ENCODE data around the gene LRP3. TPM values are rescaled to one million over a fixed set of nuclear protein-coding genes. Genes with fewer than 3 reads are reported as not detected.
"Not testable (repeated sequence)": the region's sequence is repeated elsewhere in the genome, so short reads cannot be mapped to it uniquely, and the experiment has no call there.

Gene LRP3
- total RNA-seq (under 1 TPM in 1 of 2 experiments, not detected in 1; 0.32 TPM), polyA plus RNA-seq (not detected)

- ChIA-PET CTCF (ENCODE audit: partially characterized antibody) (no interaction called here), POLR2A (ENCODE audit: partially characterized antibody) (no interaction called here)
- no peak within 1 kb of the TSS for H3K27ac ChIP-seq (ENCODE audit: low read depth, low read length)
- peaks cover 11% of the 10 kb centered on the region for H3K27me3 ChIP-seq (ENCODE audit: insufficient read depth, low read length)
- no peaks in the 10 kb centered on the region for H3K9me3 Mint-ChIP-seq
- DNase-seq = no peak
- no peaks in the 10 kb centered on the region for H3K9me3 ChIP-seq (ENCODE audit: control insufficient read depth in 1 of 2, low read length in 2 of 2)
- no peaks in the 10 kb centered on the region for H3K4me1 ChIP-seq (ENCODE audit: insufficient read depth, low read length)
- H3K4me1 Mint-ChIP-seq = peaks cover 0 to 6% (median 0%) of the 10 kb centered on the region in 4 donors
- H3K36me3 ChIP-seq (ENCODE audit: insufficient read depth, low read length) = no peaks in the 10 kb centered on the region
- peaks cover 21 to 33% of the 10 kb centered on the region in 2 donors for H3K27me3 Mint-ChIP-seq
- H3K36me3 Mint-ChIP-seq = no peaks in the 10 kb centered on the region
- intact Hi-C loops (cut with micrococcal nuclease) = no loop called here
- H3K4me3 Mint-ChIP-seq = peak within 1 kb of the TSS in 6 of 8 donors; percentile 29 to 62 (median 56)
- H3K4me3 ChIP-seq (ENCODE audit: low read length in 2 of 2) = no peak within 1 kb of the TSS
- no peak within 1 kb of the TSS for H3K27ac Mint-ChIP-seq
Measured at GRCh38 chr19:33193865-33194362, at the start of gene LRP3. TSS of gene LRP3 (plus strand) at chr19:33194330. CDS start at chr19:33194786, 456 bp downstream.

- H3K27me3 Mint-ChIP-seq = peaks cover 4 to 7% of the 10 kb centered on the region in 2 donors
- intact Hi-C loops (cut with micrococcal nuclease) = no loop called here
- H3K4me3 Mint-ChIP-seq = no peak overlapping the region
- Histone ChIP-seq H3K4me1 (ENCODE audit: insufficient read depth, low read length) (peaks cover 6% of the 10 kb centered on the region), H3K27me3 (ENCODE audit: insufficient read depth, low read length) (no peaks in the 10 kb centered on the region), H3K27ac (ENCODE audit: low read depth, low read length) (no peak overlapping the region), H3K9me3 (ENCODE audit: control insufficient read depth in 1 of 2, low read length in 2 of 2) (no peaks in the 10 kb centered on the region), H3K4me3 (ENCODE audit: low read length in 2 of 2) (no peak overlapping the region), H3K36me3 (ENCODE audit: insufficient read depth, low read length) (no peaks in the 10 kb centered on the region)
- CTCF ChIA-PET (ENCODE audit: partially characterized antibody) = interaction anchor here (0.6 to 4.9 kb wide), 4 partner anchors 10 to 308 kb away, joined by 3 to 26 read pairs (median 8); no protein-coding TSS in a partner anchor
- H3K4me1 Mint-ChIP-seq = peaks cover 3 to 6% (median 5%) of the 10 kb centered on the region in 4 donors
- no peaks in the 10 kb centered on the region for H3K9me3 Mint-ChIP-seq
- no peaks in the 10 kb centered on the region for H3K36me3 Mint-ChIP-seq
- H3K27ac Mint-ChIP-seq = no peak overlapping the region
- POLR2A ChIA-PET (ENCODE audit: partially characterized antibody) = interaction anchor here (0.8 kb wide), 1 partner anchor 31 kb away, joined by 3 read pairs; no protein-coding TSS in a partner anchor
- no peak for DNase-seq
Measured at GRCh38 chr19:33146209-33146608, 47.9 kb upstream of the LRP3 start.

GRCh38 chr19:33147538-33147937, 46.6 kb upstream of the LRP3 start:
- Histone ChIP-seq H3K27me3 (ENCODE audit: insufficient read depth, low read length) (no peaks in the 10 kb centered on the region), H3K27ac (ENCODE audit: low read depth, low read length) (no peak overlapping the region), H3K9me3 (ENCODE audit: control insufficient read depth in 1 of 2, low read length in 2 of 2) (no peaks in the 10 kb centered on the region), H3K4me1 (ENCODE audit: insufficient read depth, low read length) (peaks cover 6% of the 10 kb centered on the region), H3K36me3 (ENCODE audit: insufficient read depth, low read length) (no peaks in the 10 kb centered on the region), H3K4me3 (ENCODE audit: low read length in 2 of 2) (no peak overlapping the region)
- Mint-ChIP-seq H3K36me3 (no peaks in the 10 kb centered on the region), H3K27me3 (peaks cover 1 to 3% of the 10 kb centered on the region in 2 donors), H3K4me3 (no peak overlapping the region), H3K27ac (no peak overlapping the region), H3K4me1 (peaks cover 3 to 6% (median 5%) of the 10 kb centered on the region in 4 donors), H3K9me3 (no peaks in the 10 kb centered on the region)
- intact Hi-C loops (cut with micrococcal nuclease) = no loop called here
- CTCF ChIA-PET (ENCODE audit: partially characterized antibody) = interaction anchor here (0.9 to 4.9 kb wide), 3 partner anchors 13 to 37 kb away, joined by 3 to 26 read pairs (median 5); no protein-coding TSS in a partner anchor
- no peak for DNase-seq
- POLR2A ChIA-PET (ENCODE audit: partially characterized antibody) = no interaction called here

- Mint-ChIP-seq H3K4me3 (no peak overlapping the region), H3K4me1 (no peaks in the 10 kb centered on the region), H3K9me3 (peaks cover 0 to 2% (median 0%) of the 10 kb centered on the region in 8 donors), H3K27me3 (peaks cover 0 to 1% of the 10 kb centered on the region in 2 donors), H3K27ac (no peak overlapping the region), H3K36me3 (no peaks in the 10 kb centered on the region)
- intact Hi-C loops (cut with micrococcal nuclease) = no loop called here
- Histone ChIP-seq H3K27ac (ENCODE audit: low read depth, low read length) (no peak overlapping the region), H3K9me3 (ENCODE audit: control insufficient read depth in 1 of 2, low read length in 2 of 2) (no peaks in the 10 kb centered on the region), H3K4me1 (ENCODE audit: insufficient read depth, low read length) (no peaks in the 10 kb centered on the region), H3K36me3 (ENCODE audit: insufficient read depth, low read length) (no peaks in the 10 kb centered on the region), H3K4me3 (ENCODE audit: low read length in 2 of 2) (no peak overlapping the region), H3K27me3 (ENCODE audit: insufficient read depth, low read length) (no peaks in the 10 kb centered on the region)
- CTCF ChIA-PET (ENCODE audit: partially characterized antibody) = interaction anchor here (0.8 to 2.9 kb wide), 5 partner anchors 9 to 35 kb away, joined by 3 to 11 read pairs (median 3); no protein-coding TSS in a partner anchor
- POLR2A ChIA-PET (ENCODE audit: partially characterized antibody) = interaction anchor here (0.6 kb wide), 1 partner anchor 387 kb away, joined by 3 read pairs; no protein-coding TSS in a partner anchor
- DNase-seq = no peak
Measured at GRCh38 chr19:33150852-33151518, 43.1 kb upstream of the LRP3 start.

- Histone ChIP-seq H3K9me3 (ENCODE audit: control insufficient read depth in 1 of 2, low read length in 2 of 2) (no peaks in the 10 kb centered on the region), H3K4me3 (ENCODE audit: low read length in 2 of 2) (no peak overlapping the region), H3K27ac (ENCODE audit: low read depth, low read length) (no peak overlapping the region), H3K27me3 (ENCODE audit: insufficient read depth, low read length) (no peaks in the 10 kb centered on the region), H3K36me3 (ENCODE audit: insufficient read depth, low read length) (no peaks in the 10 kb centered on the region), H3K4me1 (ENCODE audit: insufficient read depth, low read length) (no peaks in the 10 kb centered on the region)
- intact Hi-C loops (cut with micrococcal nuclease) = no loop called here
- Mint-ChIP-seq H3K4me1 (no peaks in the 10 kb centered on the region), H3K27ac (peak overlapping the region in 1 of 7 donors; percentile 15), H3K9me3 (peaks cover 0 to 2% (median 0%) of the 10 kb centered on the region in 8 donors), H3K27me3 (peaks cover 0 to 1% of the 10 kb centered on the region in 2 donors), H3K36me3 (no peaks in the 10 kb centered on the region), H3K4me3 (no peak overlapping the region)
- ChIA-PET CTCF (ENCODE audit: partially characterized antibody) (interaction anchor here (2.9 kb wide), 1 partner anchor 32 kb away, joined by 11 read pairs; no protein-coding TSS in a partner anchor), POLR2A (ENCODE audit: partially characterized antibody) (no interaction called here)
- no peak for DNase-seq
Measured at GRCh38 chr19:33152176-33152575, 42.0 kb upstream of the LRP3 start.

- not testable (repeated sequence) for H3K4me3 Mint-ChIP-seq, H3K36me3 Mint-ChIP-seq
Measured at GRCh38 chr19:33152625-33153024, 41.5 kb upstream of the LRP3 start.

GRCh38 chr19:33154313-33154712, 39.8 kb upstream of the LRP3 start:
- H3K27me3 Mint-ChIP-seq; intact Hi-C loops (cut with micrococcal nuclease); DNase-seq; H3K4me3 Mint-ChIP-seq; H3K36me3 ChIP-seq (ENCODE audit: insufficient read depth, low read length); H3K36me3 Mint-ChIP-seq; H3K9me3 Mint-ChIP-seq; H3K27me3 ChIP-seq (ENCODE audit: insufficient read depth, low read length); H3K27ac ChIP-seq (ENCODE audit: low read depth, low read length); POLR2A ChIA-PET (ENCODE audit: partially characterized antibody); H3K4me3 ChIP-seq (ENCODE audit: low read length in 2 of 2); H3K9me3 ChIP-seq (ENCODE audit: control insufficient read depth in 1 of 2, low read length in 2 of 2): not testable (repeated sequence)
- H3K4me1 ChIP-seq (ENCODE audit: insufficient read depth, low read length) = peaks cover 11% of the 10 kb centered on the region
- CTCF ChIA-PET (ENCODE audit: partially characterized antibody) = interaction anchor here (1.0 to 3.5 kb wide), 2 partner anchors 9 to 30 kb away, joined by 3 to 13 read pairs; no protein-coding TSS in a partner anchor
- H3K4me1 Mint-ChIP-seq = peaks cover 7 to 17% (median 11%) of the 10 kb centered on the region in 4 donors
- H3K27ac Mint-ChIP-seq = peak overlapping the region in 1 of 7 donors; percentile 30

More at GRCh38 chr19:33152625-33153024, 41.5 kb upstream of the LRP3 start:
- ChIA-PET POLR2A (ENCODE audit: partially characterized antibody) (interaction anchor here (1.1 kb wide), 1 partner anchor 24 kb away, joined by 3 read pairs; no protein-coding TSS in a partner anchor), CTCF (ENCODE audit: partially characterized antibody) (interaction anchor here (2.9 kb wide), 1 partner anchor 31 kb away, joined by 11 read pairs; no protein-coding TSS in a partner anchor)
- H3K36me3 ChIP-seq (ENCODE audit: insufficient read depth, low read length); H3K27ac ChIP-seq (ENCODE audit: low read depth, low read length); H3K4me1 Mint-ChIP-seq; H3K9me3 Mint-ChIP-seq; H3K27me3 ChIP-seq (ENCODE audit: insufficient read depth, low read length); H3K27me3 Mint-ChIP-seq; H3K4me3 ChIP-seq (ENCODE audit: low read length in 2 of 2); H3K4me1 ChIP-seq (ENCODE audit: insufficient read depth, low read length); intact Hi-C loops (cut with micrococcal nuclease); DNase-seq; H3K9me3 ChIP-seq (ENCODE audit: control insufficient read depth in 1 of 2, low read length in 2 of 2): not testable (repeated sequence)
- H3K27ac Mint-ChIP-seq = peak overlapping the region in 1 of 7 donors; percentile 15

Measured in CD4-positive, alpha-beta memory T cell (primary cell).